Activated CD4-positive, alpha-beta T cell treated with anti-CD3 and anti-CD28 coated beads, Interleukin-2, Interleukin-4, amounts not matched to agents 100 ng/mL and 50 ng/mL, durations not matched to agents 16 hours and 8 hours (primary cell): Measurements from ENCODE around the gene THAP4.
"Not testable (repeated sequence)": the region's sequence is repeated elsewhere in the genome, so short reads cannot be mapped to it uniquely, and the experiment has no call there.

Experiments
- DNase-seq: peaks from one replicate; pipeline ENCODE4 v3.0.0-alpha.2; 2020; ENCODE audit warnings: low spot score

The THAP4 gene

GRCh38 chr2:241612156-241613016, 24.6 kb downstream of the THAP4 start:
- no peak for DNase-seq

- DNase-seq = no peak
Measured at GRCh38 chr2:241611062-241611461, 25.9 kb downstream of the THAP4 start.

DNA sequence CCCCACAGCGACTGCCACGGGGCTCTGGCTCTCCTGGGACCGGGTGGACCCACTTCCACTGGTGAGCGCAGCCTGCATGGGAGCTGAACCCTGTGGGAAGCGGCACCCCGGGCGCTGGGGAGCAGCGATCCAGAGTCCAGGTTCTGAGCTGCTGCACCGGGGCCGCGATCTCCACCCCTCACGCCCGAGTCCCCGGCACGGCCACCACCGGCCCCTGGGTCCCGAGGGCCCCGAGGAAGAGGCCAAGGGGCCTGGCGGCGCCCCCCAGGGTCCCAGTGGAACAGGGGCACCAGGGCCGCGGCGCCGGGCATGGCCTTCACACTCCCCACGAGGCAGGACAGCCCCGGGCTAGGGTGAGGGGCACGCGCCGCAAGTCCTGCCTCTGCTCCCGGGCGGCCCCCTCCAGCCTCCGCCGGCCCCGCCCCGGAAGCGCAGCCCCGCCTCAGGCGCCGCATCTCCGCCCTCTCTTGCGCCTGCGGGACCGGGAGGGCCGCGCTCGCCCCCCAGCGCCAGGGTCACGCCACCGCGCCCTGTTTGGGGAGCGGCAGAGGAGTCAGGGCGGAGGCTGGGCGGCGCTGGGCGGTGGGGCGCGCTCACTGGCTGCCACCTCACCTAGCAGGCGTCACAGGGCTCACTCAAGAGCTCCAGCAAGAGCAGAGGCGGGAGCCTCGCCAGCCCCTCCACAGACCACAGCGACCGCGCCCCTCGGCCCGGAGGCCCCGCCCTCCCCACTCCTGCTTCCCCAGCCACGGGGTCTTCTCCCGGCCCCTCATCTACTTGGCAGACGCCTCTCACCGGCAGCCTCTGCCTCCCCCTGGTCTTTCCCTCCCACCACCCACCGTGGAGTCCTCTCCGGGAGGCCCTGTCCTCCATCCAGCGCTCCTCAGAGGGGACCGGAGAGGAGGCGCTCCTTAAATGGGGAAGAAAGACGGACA, 26.8 kb downstream of the THAP4 start:
- peak; percentile 91 for DNase-seq

GRCh38 chr2:241608881-241609280, 28.1 kb downstream of the THAP4 start:
- DNase-seq = no peak

GRCh38 chr2:241607162-241607885, 29.6 kb downstream of the THAP4 start:
- no peak for DNase-seq

GRCh38 chr2:241606186-241606585, 30.8 kb downstream of the THAP4 start:
- DNase-seq = no peak

DNA sequence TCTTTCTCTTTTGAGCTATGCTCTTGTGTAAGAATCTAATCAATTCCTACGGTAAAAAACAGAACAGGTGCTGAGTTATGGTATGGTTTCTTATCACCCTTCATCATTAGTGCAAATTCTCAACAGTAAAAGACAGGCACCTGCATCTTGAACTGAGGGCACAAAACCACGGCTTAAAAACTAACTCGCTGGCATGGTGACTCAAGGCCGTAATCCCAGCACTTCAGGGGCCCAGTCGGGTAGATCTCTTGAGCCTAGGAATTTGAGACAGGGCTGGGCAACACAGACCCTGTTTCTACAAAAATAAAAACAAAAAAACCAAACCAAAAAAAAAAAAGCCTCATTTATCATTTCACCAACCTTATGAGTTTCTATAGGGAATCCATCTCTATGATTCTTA, 33.3 kb downstream of the THAP4 start:
- no peak for DNase-seq

DNA sequence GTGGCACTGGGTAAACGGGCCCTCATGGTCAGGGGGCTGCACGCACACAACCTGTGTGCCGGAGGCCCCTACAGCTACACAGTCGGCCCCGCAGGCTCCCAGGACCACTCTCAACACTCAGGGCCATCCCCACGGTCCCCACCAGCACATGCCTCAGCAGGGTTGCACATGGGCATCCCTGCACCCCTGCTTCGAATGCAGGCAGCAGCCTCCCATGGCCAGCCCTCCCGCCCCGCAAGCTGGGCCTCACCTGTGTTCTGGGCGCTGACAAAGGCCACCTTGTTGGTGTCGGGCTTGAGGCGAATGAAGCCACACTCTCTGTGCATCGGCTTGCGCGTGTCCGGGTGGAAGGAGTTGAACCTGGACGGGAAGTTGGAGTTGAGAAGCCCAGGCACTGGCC, 34.2 kb downstream of the THAP4 start:
- no peak for DNase-seq

- DNase-seq = no peak
Measured at GRCh38 chr2:241601841-241602240, 35.1 kb downstream of the THAP4 start.

DNA sequence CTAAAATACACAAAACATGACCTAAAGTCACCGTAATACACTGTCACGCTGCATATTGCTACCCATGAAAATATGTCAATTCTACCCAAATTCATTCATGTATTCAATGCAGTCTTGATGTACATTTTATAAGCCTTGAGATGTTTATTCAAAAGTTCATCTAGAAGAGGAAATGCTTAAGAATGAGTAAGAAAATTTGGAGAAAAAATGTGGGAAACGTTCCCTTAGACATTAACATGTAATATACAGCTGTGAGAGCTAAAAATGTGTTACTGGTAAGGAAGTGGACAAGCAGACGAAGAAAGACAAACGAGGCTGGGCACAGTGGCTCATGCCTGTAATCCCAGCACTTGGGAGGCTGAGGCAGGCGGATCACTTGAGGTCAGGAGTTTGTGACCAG, 37.3 kb downstream of the THAP4 start:
- no peak for DNase-seq

GRCh38 chr2:241598487-241598886, 38.5 kb downstream of the THAP4 start:
- DNase-seq = no peak

DNA sequence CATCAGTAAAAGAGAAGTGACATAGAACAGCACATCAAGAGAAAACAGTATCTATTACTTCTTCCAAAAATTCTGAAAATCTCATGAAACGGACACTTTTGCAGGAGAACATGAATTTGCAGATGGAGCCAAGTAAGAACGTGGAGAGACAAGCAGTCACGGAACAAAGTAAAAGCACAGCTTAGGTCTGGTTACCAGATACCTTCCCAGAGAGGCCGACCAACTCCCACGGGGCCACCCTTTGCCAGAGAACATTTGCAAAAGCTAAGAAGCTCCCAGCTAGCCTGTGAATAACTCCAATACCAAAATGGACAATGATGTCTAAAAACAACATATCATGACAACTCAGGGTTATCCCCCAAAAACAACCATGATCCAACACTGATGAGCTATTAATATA, 38.9 kb downstream of the THAP4 start:
- no peak for DNase-seq

DNA sequence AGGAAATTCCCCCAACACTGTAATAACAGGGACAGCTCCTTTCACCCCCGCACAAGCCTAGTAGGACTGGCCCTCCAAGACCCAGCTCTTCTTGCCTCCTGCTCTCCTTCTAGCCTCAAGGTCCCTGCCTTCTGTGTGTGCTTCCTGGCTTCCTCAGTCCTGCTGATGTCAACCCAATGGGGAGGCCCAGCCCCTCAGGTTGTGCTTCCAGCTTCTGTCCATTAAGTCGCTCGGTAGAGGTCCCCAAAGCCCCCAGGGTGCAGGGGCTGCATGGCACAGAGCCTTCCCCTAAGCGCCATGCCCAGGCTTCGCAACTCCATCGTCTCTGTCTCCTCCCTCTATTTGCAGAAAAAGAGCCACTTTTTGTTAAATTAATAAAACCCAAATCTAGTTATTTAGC, 39.4 kb downstream of the THAP4 start:
- no peak for DNase-seq

GRCh38 chr2:241595600-241596140, 41.3 kb downstream of the THAP4 start:
- DNase-seq = no peak

- no peak for DNase-seq
Measured at GRCh38 chr2:241593271-241593670, 43.7 kb downstream of the THAP4 start.

DNA sequence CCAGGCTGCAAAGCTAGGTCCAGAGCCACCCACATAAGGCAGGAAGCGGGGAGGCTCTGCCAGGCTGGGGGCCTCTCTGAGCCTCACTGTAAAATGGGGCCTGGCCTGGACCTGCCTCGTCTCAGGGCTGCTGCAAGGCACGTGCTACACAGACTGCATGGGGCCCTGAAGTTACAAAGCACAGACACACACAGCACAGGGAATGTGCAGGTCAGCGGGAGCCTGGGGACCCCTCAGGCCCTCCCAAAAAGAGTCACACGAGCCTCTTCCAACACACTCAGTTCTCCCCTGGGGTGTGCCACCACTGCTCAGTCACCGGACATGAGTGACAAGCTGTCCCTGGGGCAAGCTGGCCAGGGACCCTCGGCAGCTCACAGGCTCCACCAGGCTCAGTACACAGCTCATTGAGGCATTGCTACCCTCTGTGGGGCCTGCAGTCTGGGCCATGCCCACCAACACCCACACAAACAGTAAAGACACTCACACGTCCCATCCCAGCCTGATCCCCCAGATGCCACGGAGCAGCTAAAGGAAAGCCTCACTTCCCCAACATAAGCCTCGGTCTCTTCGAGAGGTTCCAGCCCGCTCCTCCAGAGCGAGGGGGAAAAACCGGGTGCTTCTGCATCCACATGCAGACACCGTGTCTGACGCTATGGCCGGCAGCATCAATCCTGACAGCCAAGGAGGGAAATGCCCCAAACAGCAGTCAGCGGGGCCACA, 44.7 kb downstream of the THAP4 start:
- no peak for DNase-seq

DNA sequence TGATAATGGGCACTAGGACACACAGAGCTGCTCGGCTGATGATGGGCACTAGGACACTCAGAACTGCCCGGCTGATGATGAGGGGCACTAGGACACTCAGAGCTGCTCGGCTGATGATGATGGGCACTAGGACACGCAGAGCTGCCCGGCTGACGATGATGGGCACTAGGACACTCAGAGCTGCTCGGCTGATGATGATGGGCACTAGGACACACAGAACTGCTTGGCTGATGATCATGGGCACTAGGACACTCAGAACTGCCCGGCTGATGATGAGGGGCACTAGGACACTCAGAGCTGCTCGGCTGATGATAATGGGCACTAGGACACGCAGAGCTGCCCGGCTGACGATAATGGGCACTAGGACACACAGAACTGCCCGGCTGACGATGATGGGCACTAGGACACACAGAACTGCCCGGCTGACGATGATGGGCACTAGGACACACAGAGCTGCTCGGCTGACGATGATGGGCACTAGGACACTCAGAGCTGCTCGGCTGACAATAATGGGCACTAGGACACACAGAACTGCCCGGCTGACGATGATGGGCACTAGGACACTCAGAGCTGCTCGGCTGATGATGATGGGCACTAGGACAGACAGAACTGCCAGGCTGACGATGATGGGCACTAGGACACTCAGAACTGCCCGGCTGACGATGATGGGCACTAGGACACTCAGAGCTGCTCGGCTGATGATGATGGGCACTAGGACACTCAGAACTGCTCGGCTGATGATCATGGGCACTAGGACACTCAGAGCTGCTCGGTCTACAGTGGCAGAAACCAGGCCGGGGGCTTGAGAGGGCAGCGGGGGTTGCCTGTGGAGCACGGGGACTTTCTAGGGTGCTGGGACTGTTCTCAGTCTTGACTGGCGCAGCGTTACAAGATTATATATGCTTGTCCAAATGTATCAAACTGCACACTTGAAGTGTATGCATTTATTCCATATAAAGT, 46.2 kb downstream of the THAP4 start:
- not testable (repeated sequence) for DNase-seq

DNA sequence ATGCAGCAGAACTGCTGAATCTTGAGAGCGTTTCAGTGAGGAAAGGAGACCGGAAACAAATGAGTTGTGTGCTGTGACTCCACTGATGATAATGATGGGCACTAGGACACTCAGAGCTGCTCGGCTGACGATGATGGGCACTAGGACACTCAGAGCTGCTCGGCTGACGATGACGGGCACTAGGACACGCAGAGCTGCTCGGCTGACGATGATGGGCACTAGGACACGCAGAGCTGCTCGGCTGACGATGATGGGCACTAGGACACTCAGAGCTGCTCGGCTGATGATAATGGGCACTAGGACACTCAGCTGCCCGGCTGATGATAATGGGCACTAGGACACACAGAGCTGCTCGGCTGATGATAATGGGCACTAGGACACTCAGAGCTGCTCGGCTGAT, 47.1 kb downstream of the THAP4 start:
- DNase-seq = not testable (repeated sequence)

GRCh38 chr2:241586564-241587264, 50.2 kb downstream of the THAP4 start:
- DNase-seq = no peak

DNA sequence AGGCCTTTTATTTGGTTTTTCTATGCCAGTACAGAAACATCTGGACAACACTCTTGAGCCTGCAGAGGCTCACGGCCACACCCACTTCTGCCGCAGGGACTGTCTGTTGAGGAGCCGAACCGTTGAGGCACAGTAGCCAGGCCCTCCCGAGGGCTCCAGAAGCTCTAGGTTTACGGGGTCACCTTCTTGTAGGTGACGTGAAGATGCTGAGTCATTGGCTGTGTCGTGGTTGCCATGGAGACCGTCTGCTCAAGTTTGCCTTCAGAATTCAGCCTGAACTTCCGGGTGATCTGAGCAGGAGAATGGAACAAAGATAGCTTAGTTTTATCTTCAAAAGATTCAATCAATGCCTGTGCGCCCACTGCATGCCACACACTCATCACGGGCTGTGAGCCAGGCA, 52.5 kb downstream of the THAP4 start:
- no peak for DNase-seq
